ENCODE measurements around the gene C2orf81. TPM values are rescaled to one million over a fixed set of nuclear protein-coding genes. Genes with fewer than 3 reads are reported as not detected.

The C2orf81 gene
- total RNA-seq, 1 donor from 2014 or later: 6.0 TPM

DNA sequence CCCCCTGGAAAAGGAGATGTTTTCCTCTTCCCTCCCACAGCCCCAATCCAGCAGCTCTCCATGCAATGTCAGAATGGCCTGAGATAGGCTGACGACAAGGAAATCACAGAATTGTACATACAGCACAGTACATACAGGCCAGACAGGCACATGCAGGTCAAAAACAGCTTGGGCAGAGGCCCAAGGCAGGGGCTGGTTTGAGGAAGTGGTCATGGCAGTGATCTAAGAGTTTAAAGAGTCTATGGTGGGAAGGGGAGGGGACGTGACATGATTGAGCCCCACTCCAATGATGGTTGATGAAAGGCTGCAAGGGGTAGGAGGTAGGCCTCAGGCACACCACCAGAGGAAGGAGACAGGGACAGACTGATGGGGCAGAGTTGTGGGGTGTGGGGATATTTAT lies 45.6 kb downstream of the C2orf81 start:
- Mint-ChIP-seq H3K27ac (peak overlapping the region; percentile 36), H3K4me3 (no peak overlapping the region), H3K36me3 (peaks cover 5% of the 10 kb centered on the region), H3K4me1 (peaks cover 25% of the 10 kb centered on the region), H3K9me3 (no peaks in the 10 kb centered on the region), H3K27me3 (ENCODE audit: low read depth) (no peaks in the 10 kb centered on the region)
- TF ChIP-seq CTCF (IDR thresholded peaks at IDR 0.05; ENCODE audit: unreplicated experiment): no peak
- no peak for DNase-seq (ENCODE audit: low spot score in 2 of 2, unreplicated experiment in 2 of 2)

GRCh38 chr2:74374509-74375205 lies 46.8 kb downstream of the C2orf81 start:
- Mint-ChIP-seq H3K4me1 (peaks cover 16% of the 10 kb centered on the region), H3K36me3 (peaks cover 14% of the 10 kb centered on the region), H3K9me3 (no peaks in the 10 kb centered on the region), H3K4me3 (peak overlapping the region; percentile 69), H3K27ac (peak overlapping the region; percentile 70), H3K27me3 (ENCODE audit: low read depth) (no peaks in the 10 kb centered on the region)
- peak; percentile 60 to 74 for DNase-seq (ENCODE audit: low spot score in 2 of 2, unreplicated experiment in 2 of 2)
- TF ChIP-seq CTCF (IDR thresholded peaks at IDR 0.05; ENCODE audit: unreplicated experiment): no peak

DNA sequence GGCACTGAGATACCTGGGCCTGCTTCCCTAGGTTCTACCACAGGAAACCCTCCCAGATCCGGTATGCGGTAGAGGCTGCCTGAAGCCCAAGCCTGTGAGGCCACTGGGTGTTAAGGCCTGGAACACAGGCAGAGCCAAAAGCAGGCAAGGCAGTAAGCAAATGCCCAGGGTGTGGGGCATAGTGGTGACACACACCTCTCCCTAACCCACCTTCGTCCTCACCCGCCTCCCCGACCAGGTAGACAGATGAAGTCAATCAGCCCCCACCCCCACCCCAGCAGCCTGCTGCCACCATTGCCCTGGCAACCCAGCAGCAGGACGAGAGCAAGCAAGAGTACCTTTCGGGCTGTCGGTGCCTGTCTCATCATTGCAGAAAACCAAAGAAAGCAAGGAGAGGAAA lies 47.4 kb downstream of the C2orf81 start:
- DNase-seq (ENCODE audit: low spot score in 2 of 2, unreplicated experiment in 2 of 2): no peak
- Mint-ChIP-seq H3K9me3 (no peaks in the 10 kb centered on the region), H3K27me3 (ENCODE audit: low read depth) (no peaks in the 10 kb centered on the region), H3K4me1 (peaks cover 15% of the 10 kb centered on the region), H3K4me3 (peak overlapping the region; percentile 69), H3K27ac (peak overlapping the region; percentile 40), H3K36me3 (peaks cover 16% of the 10 kb centered on the region)
- no peak for TF ChIP-seq CTCF (IDR thresholded peaks at IDR 0.05; ENCODE audit: unreplicated experiment)

GRCh38 chr2:74373221-74373676 lies 48.2 kb downstream of the C2orf81 start:
- DNase-seq (ENCODE audit: low spot score in 2 of 2, unreplicated experiment in 2 of 2): no peak
- no peaks in the 10 kb centered on the region for H3K9me3 Mint-ChIP-seq
- peaks cover 15% of the 10 kb centered on the region for H3K4me1 Mint-ChIP-seq
- H3K27me3 Mint-ChIP-seq (ENCODE audit: low read depth): no peaks in the 10 kb centered on the region
- no peak overlapping the region for H3K27ac Mint-ChIP-seq
- TF ChIP-seq CTCF (IDR thresholded peaks at IDR 0.05; ENCODE audit: unreplicated experiment): no peak
- H3K36me3 Mint-ChIP-seq: peaks cover 21% of the 10 kb centered on the region
- H3K4me3 Mint-ChIP-seq: no peak overlapping the region

- H3K4me1 Mint-ChIP-seq: peaks cover 15% of the 10 kb centered on the region
- H3K27me3 Mint-ChIP-seq (ENCODE audit: low read depth): no peaks in the 10 kb centered on the region
- H3K36me3 Mint-ChIP-seq: peaks cover 23% of the 10 kb centered on the region
Observed at GRCh38 chr2:74372674-74373073, 48.7 kb downstream of the C2orf81 start.

More at GRCh38 chr2:74372674-74373073, 48.7 kb downstream of the C2orf81 start:
- no peak for DNase-seq (ENCODE audit: low spot score in 2 of 2, unreplicated experiment in 2 of 2)
- TF ChIP-seq CTCF (IDR thresholded peaks at IDR 0.05; ENCODE audit: unreplicated experiment): no peak
- no peak overlapping the region for H3K27ac Mint-ChIP-seq
- no peak overlapping the region for H3K4me3 Mint-ChIP-seq
- H3K9me3 Mint-ChIP-seq: no peaks in the 10 kb centered on the region

Data from mesothelial cell of epicardium (in vitro differentiated cells).